ENCODE results near the gene CCDC7.
"Not testable (repeated sequence)": the region's sequence is repeated elsewhere in the genome, so short reads cannot be mapped to it uniquely, and the experiment has no call there.

The CCDC7 gene

DNA sequence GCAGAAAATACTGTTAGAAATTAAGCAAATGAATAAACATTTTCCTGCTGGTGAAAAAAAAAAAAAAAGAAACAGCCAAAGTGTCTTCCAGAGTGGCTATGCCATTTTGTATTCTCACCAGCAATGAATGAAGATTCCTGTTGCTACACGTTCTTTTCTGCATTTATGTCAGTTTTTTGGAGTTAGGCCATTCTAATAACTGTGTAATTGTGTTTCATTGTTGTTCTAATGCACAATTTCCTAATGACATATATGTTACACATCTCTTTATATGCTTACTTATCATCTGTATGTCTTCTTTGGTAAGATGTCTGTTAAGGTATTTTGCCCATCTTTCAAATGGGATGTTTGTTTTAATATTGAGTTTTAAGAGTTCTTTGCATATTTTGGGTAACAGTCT, 298.4 kb downstream of the CCDC7 start:
- DNase-seq = no peak

DNA sequence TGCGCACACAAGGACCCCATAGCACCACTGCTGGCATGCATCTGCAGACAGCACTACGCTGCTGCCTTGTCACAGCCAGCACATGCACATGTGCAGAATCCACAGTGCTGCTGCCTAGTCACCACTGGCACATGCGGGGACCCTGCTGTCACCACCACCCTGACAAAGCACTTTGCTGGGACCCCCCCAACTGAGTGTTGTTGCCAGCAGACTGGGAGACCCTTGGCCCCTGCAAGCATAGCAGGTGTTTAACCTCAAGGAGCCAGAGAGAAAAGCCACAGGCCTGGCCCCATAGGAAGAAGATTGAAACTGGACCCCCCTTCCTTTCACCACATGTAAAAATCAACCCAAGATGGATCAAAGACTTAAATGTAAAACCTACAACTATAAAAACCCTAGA, 300.9 kb downstream of the CCDC7 start:
- no peak for DNase-seq

GRCh38 chr10:32751582-32751981, 305.6 kb downstream of the CCDC7 start:
- no peak for DNase-seq

DNA sequence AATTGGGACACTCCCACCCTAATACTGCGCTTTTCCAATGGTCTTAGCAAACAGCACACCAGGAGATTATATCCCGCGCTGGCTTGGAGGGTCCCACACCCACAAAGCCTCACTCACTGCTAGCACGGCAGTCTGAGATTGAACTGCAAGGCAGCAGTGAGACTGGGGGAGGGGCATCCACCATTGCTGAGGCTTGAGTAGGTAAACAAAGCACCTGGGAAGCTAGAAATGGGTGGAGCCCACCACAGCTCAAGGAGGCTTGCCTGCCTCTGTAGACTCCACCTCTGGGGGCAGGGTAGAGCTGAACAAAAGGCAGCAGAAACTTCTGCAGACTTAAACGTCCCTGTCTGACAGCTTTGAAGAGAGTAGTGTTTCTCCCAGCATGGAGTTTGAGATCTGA, 309.0 kb downstream of the CCDC7 start:
- DNase-seq = not testable (repeated sequence)

GRCh38 chr10:32771217-32771616, 325.3 kb downstream of the CCDC7 start:
- DNase-seq = no peak

GRCh38 chr10:32773105-32773504, 327.2 kb downstream of the CCDC7 start:
- no peak for DNase-seq

DNA sequence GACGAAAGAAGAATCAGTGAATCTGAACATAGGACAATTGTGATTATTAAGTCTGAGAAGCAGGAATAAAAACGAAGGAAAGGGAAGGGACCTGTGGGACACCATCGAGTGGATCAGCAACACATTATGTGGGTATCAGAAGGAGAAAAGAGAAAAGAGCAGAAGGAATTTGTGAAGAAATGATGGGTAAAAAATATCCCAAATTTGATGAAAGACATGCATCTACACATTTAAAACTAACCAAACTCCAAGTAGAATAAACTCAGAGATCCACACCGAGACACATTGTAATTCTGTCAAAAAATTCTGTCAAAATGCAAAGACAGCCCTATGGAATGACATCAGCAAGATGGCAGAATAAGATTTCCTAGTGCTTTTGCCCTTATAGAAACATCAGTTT, 341.0 kb downstream of the CCDC7 start:
- no peak for DNase-seq

GRCh38 chr10:32787690-32788284, 341.8 kb downstream of the CCDC7 start:
- no peak for DNase-seq

GRCh38 chr10:32788359-32788758, 342.4 kb downstream of the CCDC7 start:
- DNase-seq = no peak

GRCh38 chr10:32790483-32790882, 344.5 kb downstream of the CCDC7 start:
- DNase-seq = no peak

GRCh38 chr10:32793033-32793432, 347.1 kb downstream of the CCDC7 start:
- no peak for DNase-seq

DNA sequence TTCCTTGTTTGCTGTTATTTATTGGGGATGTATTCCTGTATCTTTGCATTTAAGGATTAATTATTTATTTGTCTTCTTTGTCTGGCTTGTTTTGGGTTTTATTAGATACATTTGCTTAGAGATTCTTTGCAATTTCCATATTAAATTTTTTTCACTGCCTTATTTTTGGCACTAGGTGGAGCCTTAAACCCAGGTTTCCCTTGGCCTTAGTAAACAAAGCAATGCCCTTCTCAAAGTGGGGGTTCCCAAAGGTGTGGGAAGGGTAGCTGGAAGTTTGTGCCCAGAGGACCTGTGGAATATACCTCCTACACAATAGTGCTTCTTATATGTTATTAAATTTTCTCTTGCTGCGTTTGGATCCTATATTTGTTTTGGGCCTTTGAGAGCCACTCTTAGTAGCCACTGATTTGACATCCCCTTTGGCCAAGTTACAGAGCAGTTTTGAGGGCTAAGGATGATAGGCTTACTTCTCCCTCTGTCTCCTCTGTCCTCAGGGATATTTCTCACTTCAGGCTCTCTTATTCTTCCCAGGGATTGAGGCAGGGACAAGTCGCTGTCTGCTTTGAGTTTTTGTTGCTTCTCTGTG, 349.8 kb downstream of the CCDC7 start:
- DNase-seq = no peak

GRCh38 chr10:32797393-32797792, 351.5 kb downstream of the CCDC7 start:
- DNase-seq = not testable (repeated sequence)

- no peak for DNase-seq
Measured at GRCh38 chr10:32846974-32847373, 401.0 kb downstream of the CCDC7 start.

GRCh38 chr10:32851301-32851700, 405.4 kb downstream of the CCDC7 start:
- no peak for DNase-seq

DNA sequence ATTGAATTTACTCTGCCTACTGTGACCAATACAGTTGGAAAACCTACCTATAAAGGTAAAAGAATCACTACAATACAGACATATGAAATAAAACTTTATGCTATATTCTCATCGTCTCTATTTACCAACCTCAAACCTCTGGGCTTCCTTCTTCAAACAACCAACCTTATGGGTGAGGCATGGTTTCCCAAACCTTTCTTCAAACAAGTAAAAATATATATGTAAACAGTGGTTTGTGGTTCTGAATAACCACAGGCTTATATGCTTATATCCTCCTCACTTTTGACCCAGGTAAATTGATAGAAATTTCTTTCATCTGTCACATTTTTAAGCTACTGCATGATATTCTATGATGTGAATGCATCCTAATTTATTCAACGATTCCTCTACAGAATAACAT, 408.5 kb downstream of the CCDC7 start:
- no peak for DNase-seq

DNA sequence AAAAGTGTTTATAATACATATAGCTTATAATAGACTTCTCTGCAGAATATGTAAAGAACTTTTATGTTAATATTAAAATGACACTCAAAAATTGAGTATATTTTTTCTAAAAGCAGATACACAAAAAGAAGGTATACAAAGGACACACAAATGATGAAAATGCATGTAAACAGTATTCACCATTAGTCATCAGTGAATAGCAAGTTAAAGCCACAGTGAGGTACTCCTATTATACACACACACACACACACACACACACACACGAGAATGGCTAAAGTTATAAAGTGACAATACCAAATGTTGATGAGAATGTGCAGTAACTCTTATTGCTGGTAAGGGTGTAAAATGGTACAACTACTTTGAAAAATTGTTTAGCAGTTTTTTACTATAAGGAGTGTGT, 419.2 kb downstream of the CCDC7 start:
- DNase-seq = no peak

- no peak for DNase-seq
Measured at GRCh38 chr10:32877915-32878314, 432.0 kb downstream of the CCDC7 start.

DNA sequence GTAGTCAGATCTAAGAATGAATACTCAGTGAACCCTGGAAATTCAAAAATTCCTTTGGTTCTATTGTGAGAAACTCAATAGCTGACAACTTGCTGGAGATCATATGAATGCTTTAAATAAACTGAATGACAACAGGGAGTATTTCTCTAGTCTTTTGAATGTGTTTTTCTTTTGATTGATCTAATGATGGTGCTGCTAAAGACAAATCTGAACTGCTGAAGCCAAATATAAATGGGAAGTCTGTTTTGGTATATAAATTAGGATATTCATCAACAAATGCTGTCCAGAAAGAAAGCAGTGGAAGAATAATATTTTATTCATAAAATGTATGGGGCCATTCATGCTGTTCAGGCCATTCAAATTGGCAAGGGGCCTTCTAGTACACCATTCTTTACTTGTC, 432.7 kb downstream of the CCDC7 start:
- no peak for DNase-seq

DNA sequence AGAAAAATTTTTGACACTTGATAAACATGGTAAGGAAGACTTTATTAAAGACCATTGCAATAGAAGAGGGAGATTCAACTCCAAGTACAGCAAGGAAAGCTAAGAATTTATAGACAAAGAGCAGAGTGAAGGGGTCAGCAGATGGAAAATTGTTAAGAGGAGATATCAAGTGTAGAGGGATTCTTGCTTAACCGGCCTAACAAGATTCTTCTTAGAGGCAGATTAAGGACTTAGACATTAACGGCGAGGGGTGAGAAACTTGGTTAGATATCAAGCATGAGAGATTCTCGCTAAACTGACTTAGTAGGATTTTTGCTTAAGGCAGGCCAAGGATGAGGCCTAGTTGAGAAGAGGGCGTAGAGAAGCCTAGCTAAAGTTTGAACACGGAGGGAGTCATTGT, 436.1 kb downstream of the CCDC7 start:
- DNase-seq = no peak

DNA sequence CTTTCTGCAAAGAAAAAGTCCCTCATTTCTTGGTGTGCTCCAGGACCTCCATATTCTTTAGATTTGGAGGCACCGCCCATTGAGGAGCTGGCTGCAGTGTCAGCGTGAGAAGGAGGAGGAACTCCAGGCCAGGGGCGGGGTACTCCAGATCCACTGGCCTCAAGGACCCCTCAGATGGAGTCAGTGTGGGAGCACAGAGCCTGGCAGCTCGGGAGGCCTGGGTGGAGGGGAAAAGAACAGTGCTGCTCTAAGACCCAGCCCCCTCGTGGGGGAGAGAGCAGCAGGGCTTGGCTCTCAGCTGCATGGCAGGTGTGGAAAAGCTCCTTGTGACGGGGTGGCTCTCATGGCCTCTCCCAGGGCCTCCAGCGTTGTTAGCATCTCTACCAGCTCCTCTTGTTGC, 441.5 kb downstream of the CCDC7 start:
- DNase-seq = no peak

DNA sequence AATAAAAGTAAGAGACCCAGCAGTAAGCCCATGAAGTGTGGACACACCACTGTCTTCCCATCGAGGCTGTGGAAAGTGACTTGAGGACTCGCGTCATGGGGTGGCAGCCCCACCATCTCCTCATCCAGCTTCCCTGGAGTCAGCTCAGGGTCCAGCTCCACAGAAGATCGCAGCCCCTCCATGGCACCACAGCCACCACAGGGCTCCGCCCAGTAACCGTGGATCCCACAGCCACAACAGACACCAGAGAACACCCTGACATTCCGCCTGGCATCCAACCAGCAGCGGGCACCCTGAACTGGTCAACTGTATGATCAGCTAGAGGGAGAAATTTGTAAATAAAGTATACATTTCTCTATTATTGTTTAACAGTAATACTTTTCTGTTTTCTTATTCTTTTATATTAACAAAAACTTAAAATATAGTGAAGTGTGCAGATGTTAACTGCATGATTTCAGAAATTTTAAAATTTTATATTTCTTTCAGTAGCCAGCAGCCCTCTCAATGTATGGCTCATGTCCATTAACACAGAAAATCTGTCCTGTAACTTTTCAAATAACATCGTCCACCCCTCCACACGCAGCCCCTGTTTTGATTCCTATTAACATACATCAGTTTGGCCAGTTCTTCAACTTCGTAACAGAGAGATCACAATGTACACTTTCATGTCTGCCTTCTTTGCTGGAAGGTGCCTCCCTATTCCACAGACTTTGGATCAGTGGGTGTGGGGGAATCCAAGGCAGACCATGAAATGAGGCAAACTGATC, 442.4 kb downstream of the CCDC7 start:
- DNase-seq = no peak

DNA sequence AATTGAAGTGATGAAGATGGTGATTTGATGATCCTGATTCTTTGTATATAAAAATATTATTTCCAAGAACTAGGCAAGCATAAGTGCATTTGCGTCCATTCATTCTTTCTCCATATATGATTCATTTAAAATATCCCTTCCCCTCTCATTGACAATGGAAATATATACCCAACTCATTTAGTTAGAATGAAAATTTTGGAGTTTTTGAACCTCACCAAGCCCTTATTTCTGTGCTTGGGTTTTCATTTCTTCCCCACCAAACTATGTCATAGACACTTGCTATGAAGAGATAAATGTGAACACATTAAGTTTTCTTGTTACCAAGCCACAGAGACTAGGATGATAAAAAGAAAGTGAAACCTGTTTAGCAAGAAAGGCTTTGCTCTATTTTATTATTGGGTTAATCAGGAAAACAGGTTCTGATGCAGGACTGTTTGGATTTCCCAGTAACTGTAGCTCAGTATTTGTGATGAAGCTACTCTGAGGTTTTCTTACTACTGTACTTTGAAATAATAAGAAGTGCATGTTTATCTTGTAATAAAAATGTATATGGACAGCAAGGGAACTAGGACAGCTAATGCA, 443.8 kb downstream of the CCDC7 start:
- DNase-seq = no peak

DNA sequence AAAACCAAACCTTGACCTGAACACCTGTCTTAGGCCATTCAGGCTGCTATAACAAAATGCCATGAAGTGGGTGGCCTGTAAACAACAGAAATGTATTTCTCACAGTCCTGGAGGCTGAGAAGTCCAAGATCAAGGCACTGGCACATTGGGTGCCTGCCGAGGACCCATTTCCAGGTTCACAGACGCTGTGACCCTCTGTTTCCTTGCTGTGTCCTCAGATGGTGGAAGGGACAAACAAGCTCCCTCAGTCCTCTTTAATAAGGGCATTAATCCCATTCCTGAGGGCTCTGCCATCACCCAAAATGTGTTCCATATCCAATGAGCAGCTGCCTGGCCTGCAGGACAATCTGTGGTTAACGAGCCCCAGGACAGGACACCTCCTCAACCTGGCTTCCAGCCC, 444.5 kb downstream of the CCDC7 start:
- no peak for DNase-seq

Data from activated T-cell treated with anti-CD3 and anti-CD28 coated beads, Interleukin-2, amount 50 U/mL, for 1 hour (primary cell).